H9 (cell line): ENCODE data around the gene SYK. TPM values are rescaled to one million over a fixed set of nuclear protein-coding genes. Genes with fewer than 3 reads are reported as not detected.

Source experiments
- DNase-seq: peaks from one replicate; pipeline ENCODE4 v3.0.0-alpha.2; 2017
- H2AFZ ChIP-seq: one replicate; pipeline ENCODE4 v1.6.1; 2013; ENCODE audit warnings: mild to moderate bottlenecking, low read length, control low read depth, moderate library complexity
- H2AK5ac ChIP-seq: 2 replicates; pipeline ENCODE4 v1.6.1; 2013; ENCODE audit warnings: low read length, control low read depth, mixed read lengths; ENCODE audit not compliant: insufficient read length
- H2BK120ac ChIP-seq: one replicate; pipeline ENCODE4 v1.6.1; 2013; ENCODE audit warnings: low read depth, mild to moderate bottlenecking, low read length, control low read depth, inconsistent platforms; ENCODE audit not compliant: poor library complexity, severe bottlenecking
- H2BK12ac ChIP-seq: 2 replicates; pipeline ENCODE4 v1.6.1; 2013; ENCODE audit warnings: low read length, control low read depth, mixed read lengths, low read depth; ENCODE audit not compliant: insufficient read length
- H2BK15ac ChIP-seq: 2 replicates; pipeline ENCODE4 v1.6.1; 2013; ENCODE audit warnings: low read depth, low read length, control low read depth
- H2BK20ac ChIP-seq: one replicate; pipeline ENCODE4 v1.6.1; 2013; ENCODE audit warnings: low read depth, mild to moderate bottlenecking, low read length, control low read depth, inconsistent platforms; ENCODE audit not compliant: poor library complexity, severe bottlenecking
- H2BK5ac ChIP-seq: 2 replicates; pipeline ENCODE4 v1.6.1; 2013; ENCODE audit warnings: low read length, control low read depth, mixed read lengths; ENCODE audit not compliant: insufficient read length
- H3K14ac ChIP-seq: 2 replicates; pipeline ENCODE4 v1.6.1; 2013; ENCODE audit warnings: low read length, control low read depth; ENCODE audit not compliant: insufficient read depth
- H3K18ac ChIP-seq: 2 replicates; pipeline ENCODE4 v1.6.1; 2013; ENCODE audit warnings: low read depth, mild to moderate bottlenecking, mixed read lengths, low read length, control low read depth; ENCODE audit not compliant: insufficient read length
- H3K23ac ChIP-seq: 2 replicates; pipeline ENCODE4 v1.6.1; 2013; ENCODE audit warnings: low read length, control low read depth, mixed read lengths, low read depth; ENCODE audit not compliant: insufficient read length
- H3K23me2 ChIP-seq: 2 replicates; pipeline ENCODE4 v1.6.1; 2013; ENCODE audit warnings: low read depth, mild to moderate bottlenecking, mixed read lengths, low read length, control low read depth; ENCODE audit not compliant: insufficient read length, poor library complexity, severe bottlenecking
- H3K27ac ChIP-seq: 2 replicates; pipeline ENCODE4 v1.5.1; 2013; ENCODE audit warnings: low read length, control low read depth, mixed read lengths, low read depth; ENCODE audit not compliant: insufficient read length
- H3K27me3 ChIP-seq: 2 replicates; pipeline ENCODE4 v1.6.1; 2013; ENCODE audit warnings: low read length, control low read depth, inconsistent platforms; ENCODE audit not compliant: insufficient read depth
- H3K4ac ChIP-seq: 2 replicates; pipeline ENCODE4 v1.6.1; 2013; ENCODE audit warnings: low read depth, mild to moderate bottlenecking, control low read depth, inconsistent platforms, low read length, moderate library complexity
- H3K4me1 ChIP-seq: 2 replicates; pipeline ENCODE4 v1.6.1; 2013; ENCODE audit warnings: low read length, control low read depth, inconsistent platforms; ENCODE audit not compliant: insufficient read depth
- H3K4me2 ChIP-seq: 2 replicates; pipeline ENCODE4 v1.6.1; 2013; ENCODE audit warnings: low read length, control low read depth, mixed read lengths; ENCODE audit not compliant: insufficient read length, insufficient read depth
- H3K56ac ChIP-seq: 2 replicates; pipeline ENCODE4 v1.6.1; 2013; ENCODE audit warnings: low read depth, mild to moderate bottlenecking, mixed read lengths, low read length, control low read depth; ENCODE audit not compliant: insufficient read length
- H3K79me1 ChIP-seq: 2 replicates; pipeline ENCODE4 v1.6.1; 2013; ENCODE audit warnings: low read depth, mild to moderate bottlenecking, moderate library complexity, low read length, control low read depth, inconsistent platforms; ENCODE audit not compliant: insufficient read depth, poor library complexity, severe bottlenecking
- H3K79me2 ChIP-seq: 2 replicates; pipeline ENCODE4 v1.6.1; 2013; ENCODE audit warnings: low read length, control low read depth, inconsistent platforms; ENCODE audit not compliant: insufficient read depth
- H3K9ac ChIP-seq: 2 replicates; pipeline ENCODE4 v1.6.1; 2013; ENCODE audit warnings: low read length, control low read depth, mixed read lengths; ENCODE audit not compliant: insufficient read length; ENCODE audit errors: extremely low read depth
- H3K9me3 ChIP-seq: one replicate; pipeline ENCODE4 v1.6.1; 2013; ENCODE audit warnings: low read depth, low read length, inconsistent platforms; ENCODE audit not compliant: control insufficient read depth
- H3T11ph ChIP-seq: one replicate; pipeline ENCODE4 v1.6.1; 2013; ENCODE audit warnings: mild to moderate bottlenecking, low read length, control low read depth, inconsistent platforms
- H4K20me1 ChIP-seq: one replicate; pipeline ENCODE4 v1.6.1; 2013; ENCODE audit not compliant: control insufficient read depth, insufficient read length, insufficient read depth
- H4K5ac ChIP-seq: 2 replicates; pipeline ENCODE4 v1.6.1; 2013; ENCODE audit warnings: low read depth, mild to moderate bottlenecking, mixed read lengths, low read length, control low read depth; ENCODE audit not compliant: insufficient read length
- H4K8ac ChIP-seq: replicated peaks from 2 replicates; pipeline ENCODE4 v1.6.1; 2013; ENCODE audit warnings: low read length, control low read depth, mixed read lengths, low read depth; ENCODE audit not compliant: insufficient read length
- H4K91ac ChIP-seq: 2 replicates; pipeline ENCODE4 v1.6.1; 2013; ENCODE audit warnings: low read depth, mild to moderate bottlenecking, moderate library complexity, mixed read lengths, low read length, control low read depth; ENCODE audit not compliant: insufficient read length
- H3K27ac Mint-ChIP-seq, 3 experiments: 2 replicates in 2 of 3; 3 replicates in 1 of 3; pipeline ENCODE4 v1.8.0; 2020 to 2021; ENCODE audit warnings: mixed read lengths in 3 of 3, mild to moderate bottlenecking in 1 of 3, moderate library complexity in 1 of 3
- H3K27me3 Mint-ChIP-seq: 2 replicates; pipeline ENCODE4 v1.8.0; 2021; ENCODE audit warnings: low read depth, mild to moderate bottlenecking, moderate library complexity, mixed read lengths
- H3K36me3 Mint-ChIP-seq, 3 experiments: 2 replicates in 2 of 3; 3 replicates in 1 of 3; pipeline ENCODE4 v1.8.0; 2020 to 2021; ENCODE audit warnings: low read depth in 3 of 3, mixed read lengths in 3 of 3; ENCODE audit not compliant: insufficient read depth in 1 of 3
- H3K4me1 Mint-ChIP-seq, 2 experiments: 2 replicates each; pipeline ENCODE4 v1.8.0; 2020; ENCODE audit warnings: mixed read lengths in 2 of 2
- H3K4me3 Mint-ChIP-seq, 2 experiments: 2 replicates in 1 of 2; 3 replicates in 1 of 2; pipeline ENCODE4 v1.8.0; 2020 to 2021; ENCODE audit warnings: mild to moderate bottlenecking in 2 of 2, mixed read lengths in 2 of 2, moderate library complexity in 1 of 2
- H3K9me3 Mint-ChIP-seq, 2 experiments: 2 replicates in 1 of 2; 3 replicates in 1 of 2; pipeline ENCODE4 v1.8.0; 2020; ENCODE audit warnings: mild to moderate bottlenecking in 2 of 2, mixed read lengths in 2 of 2, moderate library complexity in 1 of 2
- WGBS: extraction: QIAGEN DNeasy Blood & Tissue Kit; methylation state at CpG from one replicate; pipeline ENCODE4 v1.1.7; 2013; ENCODE audit warnings: missing lambda C conversion rate, low lambda C conversion rate, mixed read lengths; ENCODE audit not compliant: insufficient read length; ENCODE audit errors: extremely low coverage; 5-methylcytosine and 5-hydroxymethylcytosine counted together
- total RNA-seq: library from RNA; stranded (reverse); gene quantifications from 2 replicates; pipeline ENCODE4 v1.2.1, GENCODE V29; 2021
- TF ChIP-seq, protein P1 (sequence below): fragments of 200-600 bp; sonication (generic); conservative IDR thresholded peaks from 3 replicates; pipeline ENCODE4 v1.8.0; 2021; ENCODE audit warnings: antibody characterized with exemption, mild to moderate bottlenecking

The SYK gene
- total RNA-seq, 1 experiment from 2014 or later, result 7.9 TPM

- Histone ChIP-seq H2BK5ac (no peak overlapping the region), H3K56ac (peak overlapping the region; percentile 2), H3K27me3 (no peaks in the 10 kb centered on the region), H2AFZ (no peak overlapping the region), H4K91ac (no peak overlapping the region), H3K23ac (no peak overlapping the region), H4K20me1 (no peaks in the 10 kb centered on the region), H2BK20ac (no peak overlapping the region), H3K79me2 (no peaks in the 10 kb centered on the region), H3T11ph (no peak overlapping the region), H2BK120ac (no peak overlapping the region), H3K9ac (no peak overlapping the region), H2AK5ac (no peak overlapping the region), H4K5ac (peak overlapping the region; percentile 2), H3K79me1 (no peaks in the 10 kb centered on the region), H3K9me3 (no peaks in the 10 kb centered on the region), H3K4me1 (no peaks in the 10 kb centered on the region), H3K18ac (no peak overlapping the region), H2BK15ac (no peak overlapping the region), H2BK12ac (no peak overlapping the region), H3K4me2 (no peak overlapping the region), H3K4ac (no peak overlapping the region), H3K27ac (no peak overlapping the region), H4K8ac (no peak overlapping the region), H3K14ac (no peak overlapping the region), H3K23me2 (no peaks in the 10 kb centered on the region)
- Mint-ChIP-seq H3K4me3 (no peak overlapping the region), H3K27ac (no peak overlapping the region), H3K36me3 (no peaks in the 10 kb centered on the region; a peak in 1 of 7 replicates), H3K27me3 (no peaks in the 10 kb centered on the region), H3K4me1 (no peaks in the 10 kb centered on the region), H3K9me3 (no peaks in the 10 kb centered on the region)
- DNase-seq, result peak; percentile 3
- WGBS, result 100% methylated on average over 4 of the region's 5 CpGs
- TF ChIP-seq, protein P1, sequence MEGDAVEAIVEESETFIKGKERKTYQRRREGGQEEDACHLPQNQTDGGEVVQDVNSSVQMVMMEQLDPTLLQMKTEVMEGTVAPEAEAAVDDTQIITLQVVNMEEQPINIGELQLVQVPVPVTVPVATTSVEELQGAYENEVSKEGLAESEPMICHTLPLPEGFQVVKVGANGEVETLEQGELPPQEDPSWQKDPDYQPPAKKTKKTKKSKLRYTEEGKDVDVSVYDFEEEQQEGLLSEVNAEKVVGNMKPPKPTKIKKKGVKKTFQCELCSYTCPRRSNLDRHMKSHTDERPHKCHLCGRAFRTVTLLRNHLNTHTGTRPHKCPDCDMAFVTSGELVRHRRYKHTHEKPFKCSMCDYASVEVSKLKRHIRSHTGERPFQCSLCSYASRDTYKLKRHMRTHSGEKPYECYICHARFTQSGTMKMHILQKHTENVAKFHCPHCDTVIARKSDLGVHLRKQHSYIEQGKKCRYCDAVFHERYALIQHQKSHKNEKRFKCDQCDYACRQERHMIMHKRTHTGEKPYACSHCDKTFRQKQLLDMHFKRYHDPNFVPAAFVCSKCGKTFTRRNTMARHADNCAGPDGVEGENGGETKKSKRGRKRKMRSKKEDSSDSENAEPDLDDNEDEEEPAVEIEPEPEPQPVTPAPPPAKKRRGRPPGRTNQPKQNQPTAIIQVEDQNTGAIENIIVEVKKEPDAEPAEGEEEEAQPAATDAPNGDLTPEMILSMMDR, result no peak
These were observed 39.6 kb downstream of the SYK start for GRCh38 chr9:90841213-90841612.
